KMS-11 (cell line): ENCODE results near the gene CGB2.

ENCODE experiments used
- H2AFZ ChIP-seq: fragments of 200-600 bp; sonication (generic); 2 replicates; pipeline ENCODE4 v1.6.1; 2016; ENCODE audit warnings: antibody characterized with exemption, mixed run types, low read depth
- H3K27ac ChIP-seq: fragments of 200-600 bp; sonication (generic); 2 replicates; pipeline ENCODE4 v1.6.1; 2016; ENCODE audit warnings: mild to moderate bottlenecking, mixed run types
- H3K27me3 ChIP-seq: fragments of 200-600 bp; sonication (generic); 2 replicates; pipeline ENCODE4 v1.6.1; 2017; ENCODE audit warnings: mild to moderate bottlenecking, low read depth, mixed run types, moderate library complexity; ENCODE audit not compliant: insufficient read depth
- H3K36me3 ChIP-seq: fragments of 200-600 bp; sonication (generic); 2 replicates; pipeline ENCODE4 v1.6.1; 2017; ENCODE audit warnings: mild to moderate bottlenecking, mixed run types; ENCODE audit not compliant: insufficient read depth
- H3K4me1 ChIP-seq: fragments of 200-600 bp; sonication (generic); 2 replicates; pipeline ENCODE4 v1.6.1; 2016; ENCODE audit warnings: mild to moderate bottlenecking, low read depth, mixed run types; ENCODE audit not compliant: poor library complexity, severe bottlenecking
- H3K4me2 ChIP-seq: fragments of 200-600 bp; sonication (generic); 2 replicates; pipeline ENCODE4 v1.7.0; 2016; ENCODE audit warnings: mild to moderate bottlenecking, mixed run types
- H3K4me3 ChIP-seq: fragments of 200-600 bp; sonication (generic); IDR thresholded peaks from 2 replicates; pipeline ENCODE4 v1.6.1; 2017; ENCODE audit warnings: low read depth, low read length, mixed read lengths; ENCODE audit not compliant: insufficient read depth
- H3K79me2 ChIP-seq: fragments of 200-600 bp; sonication (generic); 2 replicates; pipeline ENCODE4 v1.6.1; 2016; ENCODE audit warnings: low read depth, mixed run types; ENCODE audit not compliant: insufficient read depth
- H3K9ac ChIP-seq: fragments of 200-600 bp; sonication (generic); 2 replicates; pipeline ENCODE4 v1.6.1; 2016; ENCODE audit warnings: mild to moderate bottlenecking, mixed run types
- H4K20me1 ChIP-seq: fragments of 200-600 bp; sonication (generic); 2 replicates; pipeline ENCODE4 v1.6.1; 2016; ENCODE audit warnings: mild to moderate bottlenecking, mixed run types; ENCODE audit not compliant: insufficient read depth
- CTCF ChIP-seq: fragments of 200-600 bp; sonication (generic); conservative IDR thresholded peaks from 2 replicates; pipeline ENCODE4 v1.6.1; 2017; ENCODE audit warnings: low read depth, mild to moderate bottlenecking, antibody characterized with exemption, low read length, moderate library complexity, mixed read lengths

Gene CGB2

GRCh38 chr19:49004133-49004532 is 27.6 kb upstream of the CGB2 start:
- H4K20me1 ChIP-seq = no peaks in the 10 kb centered on the region

GRCh38 chr19:49004964-49005614 is 26.6 kb upstream of the CGB2 start:
- TF ChIP-seq CTCF = no peak

More at GRCh38 chr19:49004133-49004532, 27.6 kb upstream of the CGB2 start:
- no peak for TF ChIP-seq CTCF
- no peak overlapping the region for H3K4me2 ChIP-seq
- no peak overlapping the region for H3K27ac ChIP-seq
- H3K9ac ChIP-seq = no peak overlapping the region
- H3K4me1 ChIP-seq = no peaks in the 10 kb centered on the region
- peaks cover 7% of the 10 kb centered on the region; the same call in 1 of the 2 replicates for H3K36me3 ChIP-seq
- 0 out of 2 replicates have a peak, but pooled peaks cover 4% of the 10 kb centered on the region for H3K79me2 ChIP-seq
- no peak overlapping the region for H2AFZ ChIP-seq
- H3K4me3 ChIP-seq = no peak overlapping the region
- H3K27me3 ChIP-seq = no peaks in the 10 kb centered on the region

GRCh38 chr19:49006905-49007304 is 24.8 kb upstream of the CGB2 start:
- Histone ChIP-seq H3K9ac (no peak overlapping the region), H2AFZ (no peak overlapping the region), H3K27ac (no peak overlapping the region), H3K4me2 (no peak overlapping the region), H3K4me3 (no peak overlapping the region), H3K36me3 (peaks cover 7% of the 10 kb centered on the region; the same call in 1 of the 2 replicates), H3K79me2 (no peaks in the 10 kb centered on the region), H3K4me1 (no peaks in the 10 kb centered on the region), H4K20me1 (no peaks in the 10 kb centered on the region), H3K27me3 (no peaks in the 10 kb centered on the region)
- TF ChIP-seq CTCF = no peak

More at GRCh38 chr19:49004964-49005614, 26.6 kb upstream of the CGB2 start:
- Histone ChIP-seq H3K79me2 (no peaks in the 10 kb centered on the region), H3K36me3 (peaks cover 7% of the 10 kb centered on the region; the same call in 1 of the 2 replicates), H3K27me3 (no peaks in the 10 kb centered on the region), H4K20me1 (no peaks in the 10 kb centered on the region), H3K9ac (no peak overlapping the region), H3K4me3 (no peak overlapping the region), H2AFZ (no peak overlapping the region), H3K4me2 (no peak overlapping the region), H3K27ac (no peak overlapping the region), H3K4me1 (no peaks in the 10 kb centered on the region)

- no peak overlapping the region for H3K4me3 ChIP-seq
- no peak overlapping the region for H3K9ac ChIP-seq
- H3K27ac ChIP-seq = no peak overlapping the region
- no peak for TF ChIP-seq CTCF
- H3K79me2 ChIP-seq = no peaks in the 10 kb centered on the region
- no peak overlapping the region for H2AFZ ChIP-seq
- no peaks in the 10 kb centered on the region for H4K20me1 ChIP-seq
- no peaks in the 10 kb centered on the region for H3K27me3 ChIP-seq
- no peaks in the 10 kb centered on the region for H3K4me1 ChIP-seq
- H3K4me2 ChIP-seq = no peak overlapping the region
- peaks cover 7% of the 10 kb centered on the region; the same call in 1 of the 2 replicates for H3K36me3 ChIP-seq
These were observed 21.9 kb upstream of the CGB2 start for GRCh38 chr19:49009828-49010227.
